Ishikawa (cell line): Measurements from ENCODE around the gene ATP9B.

Experiments used
- EP300 ChIP-seq: IDR thresholded peaks from 2 replicates; pipeline ENCODE4 v1.6.1; 2012; ENCODE audit warnings: borderline replicate concordance
- NFIC ChIP-seq: IDR thresholded peaks from 2 replicates; pipeline ENCODE4 v1.6.1; 2012
- TCF12 ChIP-seq: IDR thresholded peaks from 2 replicates; pipeline ENCODE4 v1.6.1; 2012; ENCODE audit warnings: low read depth
- TEAD4 ChIP-seq: IDR thresholded peaks from 2 replicates; pipeline ENCODE4 v1.6.1; 2012
- YY1 ChIP-seq: IDR thresholded peaks from 2 replicates; pipeline ENCODE4 v1.6.1; 2012; ENCODE audit warnings: low read depth
- TF ChIP-seq, protein P1 (sequence below): IDR thresholded peaks from 2 replicates; pipeline ENCODE4 v1.6.1; 2012

DNA sequence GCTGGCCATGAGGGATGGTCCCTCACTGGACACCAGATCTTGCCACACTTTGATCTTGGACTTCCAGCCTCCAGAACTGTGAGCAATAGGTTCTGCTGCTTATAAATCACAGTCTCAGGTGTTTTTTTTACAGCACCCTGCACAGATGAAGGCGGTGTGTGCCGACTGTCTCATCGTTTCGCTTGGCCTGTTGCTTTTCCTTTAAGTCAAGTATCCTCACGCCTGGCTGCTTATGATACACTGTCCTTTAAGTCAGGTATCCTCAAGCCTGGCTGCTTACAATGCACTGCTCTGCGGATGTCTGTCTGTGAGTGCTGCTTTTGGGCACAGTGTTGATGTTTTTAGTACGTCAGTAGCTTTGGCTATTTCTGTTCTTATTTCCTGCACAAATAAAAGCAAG is 49.3 kb upstream of the ATP9B start:
- TF ChIP-seq TEAD4 = no peak
- TF ChIP-seq EP300 = no peak
- TF ChIP-seq YY1 = no peak
- TF ChIP-seq NFIC = no peak
- no peak for TF ChIP-seq TCF12
- TF ChIP-seq, protein P1, sequence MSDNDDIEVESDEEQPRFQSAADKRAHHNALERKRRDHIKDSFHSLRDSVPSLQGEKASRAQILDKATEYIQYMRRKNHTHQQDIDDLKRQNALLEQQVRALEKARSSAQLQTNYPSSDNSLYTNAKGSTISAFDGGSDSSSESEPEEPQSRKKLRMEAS = no peak
